ENCODE measurements around the gene UBE2M.

UBE2M gene

GRCh38 chr19:58561373-58562121, 3.1 kb upstream of the UBE2M start:
- Histone ChIP-seq H3K14ac (ENCODE audit: low read length) (no peak overlapping the region), H2BK120ac (ENCODE audit: insufficient read depth, low read length, poor library complexity) (no peak overlapping the region), H3K23ac (ENCODE audit: low read length) (no peak overlapping the region), H3K9me3 (ENCODE audit: insufficient read depth, low read depth, low read length) (peaks cover 16% of the 10 kb centered on the region), H4K91ac (ENCODE audit: low read depth, low read length) (no peak overlapping the region), H3K9ac (ENCODE audit: low read length) (no peak overlapping the region), H4K8ac (ENCODE audit: low read depth, low read length) (no peak overlapping the region), H2BK12ac (ENCODE audit: low read length) (no peak overlapping the region), H3K4me2 (ENCODE audit: low read length) (no peak overlapping the region), H3K36me3 (ENCODE audit: control insufficient read depth in 1 of 2, insufficient read depth in 2 of 2, low read length in 2 of 2) (peaks cover 8 to 12% of the 10 kb centered on the region in 2 experiments), H2BK5ac (ENCODE audit: low read depth, low read length, poor library complexity) (no peak overlapping the region), H3K27ac (ENCODE audit: low read depth, low read length) (no peak overlapping the region), H3K18ac (ENCODE audit: low read length) (no peak overlapping the region), H2AK5ac (ENCODE audit: low read length) (no peak overlapping the region), H3K79me1 (ENCODE audit: low read length) (peaks cover 18% of the 10 kb centered on the region), H2AFZ (ENCODE audit: insufficient read depth, low read length, poor library complexity) (no peak overlapping the region), H3K4me1 (ENCODE audit: control insufficient read depth in 1 of 2, insufficient read depth in 2 of 2, low read length in 2 of 2) (peaks cover 21 to 29% of the 10 kb centered on the region in 2 experiments), H3K27me3 (ENCODE audit: insufficient read depth, low read length) (peaks cover 17% of the 10 kb centered on the region), H4K12ac (ENCODE audit: low read depth, low read length) (no peak overlapping the region), H3K79me2 (ENCODE audit: control insufficient read depth, insufficient read depth, low read length, poor library complexity) (peaks cover 19% of the 10 kb centered on the region), H3K4me3 (ENCODE audit: low read depth, low read length) (no peak overlapping the region), H3K4ac (ENCODE audit: low read depth, low read length) (no peak overlapping the region)
- no CpG with 5 or more reads among the region's 16 CpGs for WGBS (ENCODE audit: extremely low coverage, insufficient coverage, insufficient read length)
- DNase-seq: peak in 1 of 2 donors; percentile 19

- H3K79me1 ChIP-seq (ENCODE audit: low read length): peaks cover 18% of the 10 kb centered on the region
- H2AK5ac ChIP-seq (ENCODE audit: low read length): no peak overlapping the region
- H3K9ac ChIP-seq (ENCODE audit: low read length): no peak overlapping the region
Measured at GRCh38 chr19:58560921-58561320, 2.5 kb upstream of the UBE2M start.

DNA sequence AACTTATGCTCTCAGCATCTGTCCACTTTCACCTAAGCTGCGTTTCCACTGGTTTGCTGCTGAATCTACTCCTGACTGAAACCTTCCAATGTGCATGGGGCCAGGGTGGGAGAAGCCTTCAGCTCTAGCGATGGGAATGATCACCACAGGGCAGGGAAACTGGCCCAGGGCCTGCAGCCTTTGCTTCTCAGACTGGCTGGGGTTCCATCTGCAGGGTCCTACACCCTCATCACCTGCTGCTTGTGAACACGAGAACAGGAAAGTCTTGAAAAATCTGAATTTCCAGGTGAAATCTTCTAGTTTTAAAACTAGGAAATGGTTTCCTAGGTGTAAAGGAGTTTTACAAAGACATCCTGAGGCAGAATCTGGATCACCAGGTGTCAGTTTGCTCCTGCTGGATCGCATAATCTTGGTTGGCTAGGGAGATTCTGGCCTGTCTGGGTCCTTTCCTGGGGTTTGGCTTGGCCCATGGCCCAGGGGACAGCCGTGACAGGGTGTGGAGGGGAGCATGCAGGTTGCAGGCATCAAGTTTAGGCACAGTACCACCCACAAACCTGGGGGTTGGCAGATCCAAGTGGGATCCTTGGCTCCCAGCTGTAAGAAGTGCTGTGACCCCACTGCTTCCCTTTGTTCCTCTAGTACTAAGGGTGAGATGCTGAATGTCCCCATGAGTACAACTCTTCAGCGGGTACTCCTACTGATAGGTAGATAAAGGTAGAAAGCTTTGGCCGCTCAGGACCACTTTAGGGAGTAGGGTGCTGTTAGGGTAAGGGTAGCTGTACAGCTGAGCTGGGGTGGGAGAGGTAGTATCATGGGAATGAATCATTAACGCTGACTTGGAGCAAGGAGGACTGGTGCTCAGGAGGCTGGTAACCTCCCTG, 1.8 kb upstream of the UBE2M start:
- no CpG with 5 or more reads among the region's 8 CpGs for whole genome bisulfite sequencing (ENCODE audit: extremely low coverage, insufficient coverage, insufficient read length)
- Histone ChIP-seq H4K8ac (ENCODE audit: low read depth, low read length) (peak overlapping the region; percentile 96), H2AFZ (ENCODE audit: insufficient read depth, low read length, poor library complexity) (peak overlapping the region; percentile 33), H2BK5ac (ENCODE audit: low read depth, low read length, poor library complexity) (no peak overlapping the region), H3K79me2 (ENCODE audit: control insufficient read depth, insufficient read depth, low read length, poor library complexity) (peaks cover 19% of the 10 kb centered on the region), H3K18ac (ENCODE audit: low read length) (no peak overlapping the region), H3K23ac (ENCODE audit: low read length) (no peak overlapping the region), H3K14ac (ENCODE audit: low read length) (peak overlapping the region; percentile 33), H3K4ac (ENCODE audit: low read depth, low read length) (no peak overlapping the region), H3K36me3 (ENCODE audit: control insufficient read depth in 1 of 2, insufficient read depth in 2 of 2, low read length in 2 of 2) (peaks cover 20 to 21% of the 10 kb centered on the region in 2 experiments), H2BK12ac (ENCODE audit: low read length) (no peak overlapping the region), H3K9me3 (ENCODE audit: insufficient read depth, low read depth, low read length) (peaks cover 16% of the 10 kb centered on the region), H4K12ac (ENCODE audit: low read depth, low read length) (peak overlapping the region; percentile 26), H3K4me3 (ENCODE audit: low read depth, low read length) (peak overlapping the region; percentile 65), H4K91ac (ENCODE audit: low read depth, low read length) (peak overlapping the region; percentile 56), H3K4me1 (ENCODE audit: control insufficient read depth in 1 of 2, insufficient read depth in 2 of 2, low read length in 2 of 2) (peaks cover 22 to 34% of the 10 kb centered on the region in 2 experiments), H2AK5ac (ENCODE audit: low read length) (peak overlapping the region; percentile 36), H3K9ac (ENCODE audit: low read length) (peak overlapping the region; percentile 75), H3K4me2 (ENCODE audit: low read length) (peak overlapping the region; percentile 92), H2BK120ac (ENCODE audit: insufficient read depth, low read length, poor library complexity) (no peak overlapping the region), H3K27ac (ENCODE audit: low read depth, low read length) (no peak overlapping the region), H3K79me1 (ENCODE audit: low read length) (peaks cover 18% of the 10 kb centered on the region), H3K27me3 (ENCODE audit: insufficient read depth, low read length) (peaks cover 17% of the 10 kb centered on the region)
- no peak for DNase-seq

More at GRCh38 chr19:58560921-58561320, 2.5 kb upstream of the UBE2M start:
- peaks cover 19% of the 10 kb centered on the region for H3K79me2 ChIP-seq (ENCODE audit: control insufficient read depth, insufficient read depth, low read length, poor library complexity)
- no peak overlapping the region for H3K27ac ChIP-seq (ENCODE audit: low read depth, low read length)
- H3K9me3 ChIP-seq (ENCODE audit: insufficient read depth, low read depth, low read length): peaks cover 16% of the 10 kb centered on the region
- no peak overlapping the region for H2BK120ac ChIP-seq (ENCODE audit: insufficient read depth, low read length, poor library complexity)
- H2BK5ac ChIP-seq (ENCODE audit: low read depth, low read length, poor library complexity): no peak overlapping the region
- H3K14ac ChIP-seq (ENCODE audit: low read length): no peak overlapping the region
- no peak overlapping the region for H3K23ac ChIP-seq (ENCODE audit: low read length)
- peaks cover 14 to 16% of the 10 kb centered on the region in 2 experiments for H3K36me3 ChIP-seq (ENCODE audit: control insufficient read depth in 1 of 2, insufficient read depth in 2 of 2, low read length in 2 of 2)
- H3K4me3 ChIP-seq (ENCODE audit: low read depth, low read length): no peak overlapping the region
- H3K18ac ChIP-seq (ENCODE audit: low read length): no peak overlapping the region
- peaks cover 22 to 30% of the 10 kb centered on the region in 2 experiments for H3K4me1 ChIP-seq (ENCODE audit: control insufficient read depth in 1 of 2, insufficient read depth in 2 of 2, low read length in 2 of 2)
- no peak overlapping the region for H3K4ac ChIP-seq (ENCODE audit: low read depth, low read length)
- no peak for DNase-seq
- no peak overlapping the region for H4K91ac ChIP-seq (ENCODE audit: low read depth, low read length)
- H4K8ac ChIP-seq (ENCODE audit: low read depth, low read length): no peak overlapping the region
- H4K12ac ChIP-seq (ENCODE audit: low read depth, low read length): no peak overlapping the region
- H2AFZ ChIP-seq (ENCODE audit: insufficient read depth, low read length, poor library complexity): no peak overlapping the region
- H3K4me2 ChIP-seq (ENCODE audit: low read length): no peak overlapping the region
- no peak overlapping the region for H2BK12ac ChIP-seq (ENCODE audit: low read length)
- H3K27me3 ChIP-seq (ENCODE audit: insufficient read depth, low read length): peaks cover 17% of the 10 kb centered on the region

DNA sequence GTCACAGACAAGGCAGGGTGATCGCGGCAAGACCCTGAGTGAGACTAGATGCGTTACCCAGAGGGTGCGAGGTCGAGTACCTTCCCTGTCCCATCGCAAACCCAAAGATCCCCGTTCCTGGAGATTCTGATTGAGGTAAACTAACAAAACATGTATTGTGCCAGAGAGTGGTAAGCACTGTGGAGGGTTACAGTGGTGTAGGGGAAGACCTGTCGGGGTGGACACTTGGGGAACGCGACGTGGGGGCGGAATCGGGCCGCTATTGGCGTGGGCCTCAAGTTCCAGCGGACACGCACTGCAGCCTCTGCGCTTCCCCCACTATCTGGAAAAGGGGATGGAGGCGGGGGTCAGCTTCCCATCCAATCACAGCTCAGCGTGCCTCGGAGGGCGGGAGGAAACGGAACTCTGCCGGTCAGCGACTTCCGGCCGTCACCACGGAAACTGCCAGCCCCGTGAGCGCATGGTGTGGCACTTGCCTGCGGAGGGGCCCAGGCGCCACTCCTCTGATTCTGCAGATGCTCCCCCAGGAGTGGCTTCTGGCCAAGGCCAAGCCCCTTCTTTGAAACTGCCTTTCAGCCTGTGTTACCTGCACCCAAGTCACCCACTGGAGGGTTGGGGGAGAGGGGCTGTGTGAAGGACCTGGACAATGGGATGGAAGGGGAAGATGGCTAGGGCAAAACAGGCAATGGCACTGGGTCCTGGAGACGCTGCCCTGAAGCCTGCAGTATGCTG, 1.0 kb upstream of the UBE2M start:
- H3K79me1 ChIP-seq (ENCODE audit: low read length): peaks cover 24% of the 10 kb centered on the region
- peak overlapping the region; percentile 36 for H3K18ac ChIP-seq (ENCODE audit: low read length)
- DNase-seq: peak; percentile 75 to 82
- peak overlapping the region; percentile 62 for H2AFZ ChIP-seq (ENCODE audit: insufficient read depth, low read length, poor library complexity)
- peak overlapping the region; percentile 96 for H4K91ac ChIP-seq (ENCODE audit: low read depth, low read length)
- H3K27me3 ChIP-seq (ENCODE audit: insufficient read depth, low read length): peaks cover 17% of the 10 kb centered on the region
- H3K79me2 ChIP-seq (ENCODE audit: control insufficient read depth, insufficient read depth, low read length, poor library complexity): peaks cover 22% of the 10 kb centered on the region
- peak overlapping the region; percentile 96 for H3K9ac ChIP-seq (ENCODE audit: low read length)
- peaks cover 16% of the 10 kb centered on the region for H3K9me3 ChIP-seq (ENCODE audit: insufficient read depth, low read depth, low read length)
- H4K12ac ChIP-seq (ENCODE audit: low read depth, low read length): peak overlapping the region; percentile 26
- H3K27ac ChIP-seq (ENCODE audit: low read depth, low read length): peak overlapping the region; percentile 92
- H2AK5ac ChIP-seq (ENCODE audit: low read length): peak overlapping the region; percentile 36
- H2BK5ac ChIP-seq (ENCODE audit: low read depth, low read length, poor library complexity): peak overlapping the region; percentile 84
- peak overlapping the region; percentile 93 for H3K14ac ChIP-seq (ENCODE audit: low read length)
- H3K36me3 ChIP-seq (ENCODE audit: control insufficient read depth in 1 of 2, insufficient read depth in 2 of 2, low read length in 2 of 2): peaks cover 20 to 21% of the 10 kb centered on the region in 2 experiments
- H3K4me3 ChIP-seq (ENCODE audit: low read depth, low read length): peak overlapping the region; percentile 83
- peak overlapping the region; percentile 92 for H3K4me2 ChIP-seq (ENCODE audit: low read length)
- no CpG with 5 or more reads among the region's 33 CpGs for WGBS (ENCODE audit: extremely low coverage, insufficient coverage, insufficient read length)
- peaks cover 22 to 38% of the 10 kb centered on the region in 2 experiments for H3K4me1 ChIP-seq (ENCODE audit: control insufficient read depth in 1 of 2, insufficient read depth in 2 of 2, low read length in 2 of 2)
- H4K8ac ChIP-seq (ENCODE audit: low read depth, low read length): peak overlapping the region; percentile 96
- peak overlapping the region; percentile 87 for H2BK120ac ChIP-seq (ENCODE audit: insufficient read depth, low read length, poor library complexity)
- no peak overlapping the region for H3K23ac ChIP-seq (ENCODE audit: low read length)
- peak overlapping the region; percentile 78 for H3K4ac ChIP-seq (ENCODE audit: low read depth, low read length)
- H2BK12ac ChIP-seq (ENCODE audit: low read length): no peak overlapping the region

Data from trophoblast cell (in vitro differentiated cells and primary cell).